HG03520 (cell line): Measurements from ENCODE around the gene CA9.
"Not testable (repeated sequence)": the region's sequence is repeated elsewhere in the genome, so short reads cannot be mapped to it uniquely, and the experiment has no call there.

Source experiments
- ATAC-seq: cut with Tn5 transposase; IDR thresholded peaks from one replicate; pipeline ENCODE4 v1.9.1; 2021; ENCODE audit warnings: mild to moderate bottlenecking, moderate library complexity; ENCODE audit not compliant: unreplicated experiment

CA9 gene

DNA sequence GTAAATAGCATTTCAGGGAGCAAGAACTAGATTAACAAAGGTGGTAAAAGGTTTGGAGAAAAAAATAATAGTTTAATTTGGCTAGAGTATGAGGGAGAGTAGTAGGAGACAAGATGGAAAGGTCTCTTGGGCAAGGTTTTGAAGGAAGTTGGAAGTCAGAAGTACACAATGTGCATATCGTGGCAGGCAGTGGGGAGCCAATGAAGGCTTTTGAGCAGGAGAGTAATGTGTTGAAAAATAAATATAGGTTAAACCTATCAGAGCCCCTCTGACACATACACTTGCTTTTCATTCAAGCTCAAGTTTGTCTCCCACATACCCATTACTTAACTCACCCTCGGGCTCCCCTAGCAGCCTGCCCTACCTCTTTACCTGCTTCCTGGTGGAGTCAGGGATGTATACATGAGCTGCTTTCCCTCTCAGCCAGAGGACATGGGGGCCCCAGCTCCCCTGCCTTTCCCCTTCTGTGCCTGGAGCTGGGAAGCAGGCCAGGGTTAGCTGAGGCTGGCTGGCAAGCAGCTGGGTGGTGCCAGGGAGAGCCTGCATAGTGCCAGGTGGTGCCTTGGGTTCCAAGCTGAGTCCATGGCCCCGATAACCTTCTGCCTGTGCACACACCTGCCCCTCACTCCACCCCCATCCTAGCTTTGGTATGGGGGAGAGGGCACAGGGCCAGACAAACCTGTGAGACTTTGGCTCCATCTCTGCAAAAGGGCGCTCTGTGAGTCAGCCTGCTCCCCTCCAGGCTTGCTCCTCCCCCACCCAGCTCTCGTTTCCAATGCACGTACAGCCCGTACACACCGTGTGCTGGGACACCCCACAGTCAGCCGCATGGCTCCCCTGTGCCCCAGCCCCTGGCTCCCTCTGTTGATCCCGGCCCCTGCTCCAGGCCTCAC lies at the start of gene CA9:
Gene CA9, plus strand, starts transcription at position 797 of the 893 bp plus-strand sequence. Its CDS starts 32 bp downstream, at position 829.
- no peak for ATAC-seq

DNA sequence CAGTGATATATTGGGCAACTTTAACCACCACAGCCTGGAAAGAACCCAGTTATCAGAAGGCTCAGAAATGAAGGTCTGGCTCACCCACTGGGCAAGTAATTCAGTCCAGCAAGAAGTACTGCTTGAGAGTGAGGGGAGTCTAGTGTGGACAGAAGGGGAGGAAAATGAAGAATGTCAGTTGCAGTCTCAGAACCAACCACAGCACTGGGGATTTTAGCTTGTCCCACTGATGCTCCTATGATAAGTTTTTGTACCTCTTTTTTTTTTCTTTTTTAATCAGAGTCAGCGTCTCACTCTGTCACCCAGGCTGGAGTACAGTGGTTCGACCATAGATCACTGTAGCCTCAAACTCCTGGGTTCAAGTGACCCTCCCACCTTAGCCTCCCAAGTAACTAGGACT lies 46.2 kb upstream of the CA9 start:
- ATAC-seq: no peak

DNA sequence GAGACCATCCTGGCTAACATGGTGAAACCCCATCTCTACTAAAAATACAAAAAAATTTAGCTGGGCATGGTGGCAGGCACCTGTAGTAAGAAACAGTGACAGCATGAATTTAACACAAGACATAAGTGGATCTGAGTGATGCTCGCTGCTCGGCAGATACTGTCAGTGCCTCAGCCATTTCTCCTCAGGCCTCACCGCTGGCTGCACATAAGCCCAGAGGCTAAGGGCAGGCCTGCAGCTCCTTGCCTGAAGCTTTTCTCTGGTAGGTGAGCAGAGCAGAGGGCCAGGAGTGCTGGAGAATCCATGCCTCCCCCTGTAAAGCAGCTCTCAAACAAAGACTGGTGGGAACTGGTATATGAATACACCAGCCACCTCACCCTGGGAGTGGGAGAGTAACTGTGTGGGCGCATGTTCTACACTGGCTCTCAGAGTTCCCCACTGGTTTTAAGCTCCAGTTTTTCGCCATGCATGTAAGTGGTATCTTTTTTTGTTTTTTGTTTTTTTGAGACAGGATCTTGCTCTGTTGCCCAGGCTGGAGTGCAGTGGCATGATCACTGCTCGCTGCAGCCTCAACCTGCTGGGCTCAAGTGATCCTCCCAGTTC lies 45.2 kb upstream of the CA9 start:
- no peak for ATAC-seq

DNA sequence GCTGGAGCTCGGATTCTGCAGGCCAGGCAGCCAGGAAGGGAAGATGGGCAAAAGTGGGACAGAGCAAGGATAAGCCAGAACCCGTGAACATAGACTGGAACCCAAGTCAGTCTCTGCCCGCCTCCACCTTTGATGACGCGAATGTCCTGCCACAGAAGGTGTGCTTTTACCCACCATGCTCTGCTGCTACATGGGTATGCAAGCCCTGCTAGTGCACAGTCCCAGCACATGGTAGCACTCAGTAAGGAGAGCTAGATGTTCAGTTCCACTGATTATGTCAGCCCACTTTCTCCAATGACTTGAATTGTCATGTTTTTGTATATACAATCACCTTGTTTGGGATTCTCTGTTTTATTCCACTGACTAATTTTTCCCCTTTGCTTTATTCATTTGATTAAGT lies 44.1 kb upstream of the CA9 start:
- no peak for ATAC-seq

DNA sequence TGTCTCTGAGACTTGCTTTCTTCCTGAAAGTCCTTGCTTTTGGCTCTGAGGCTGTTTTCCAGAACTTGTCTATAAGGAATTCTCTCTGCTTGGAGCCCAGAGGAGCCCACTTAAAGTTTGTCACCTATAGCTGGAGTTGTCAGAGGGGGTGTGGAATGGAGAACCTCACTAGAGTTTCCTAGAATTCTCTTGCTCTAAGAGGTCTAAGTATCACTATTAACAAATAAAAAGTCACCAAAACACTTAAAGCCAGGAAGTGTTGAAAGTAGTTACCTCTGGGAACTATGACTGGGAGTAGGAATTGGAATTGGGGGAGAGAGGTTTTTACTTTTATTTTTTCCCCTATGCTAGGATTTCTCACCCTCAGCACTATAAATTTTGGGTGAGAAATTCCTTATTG lies 38.0 kb upstream of the CA9 start:
- no peak for ATAC-seq

DNA sequence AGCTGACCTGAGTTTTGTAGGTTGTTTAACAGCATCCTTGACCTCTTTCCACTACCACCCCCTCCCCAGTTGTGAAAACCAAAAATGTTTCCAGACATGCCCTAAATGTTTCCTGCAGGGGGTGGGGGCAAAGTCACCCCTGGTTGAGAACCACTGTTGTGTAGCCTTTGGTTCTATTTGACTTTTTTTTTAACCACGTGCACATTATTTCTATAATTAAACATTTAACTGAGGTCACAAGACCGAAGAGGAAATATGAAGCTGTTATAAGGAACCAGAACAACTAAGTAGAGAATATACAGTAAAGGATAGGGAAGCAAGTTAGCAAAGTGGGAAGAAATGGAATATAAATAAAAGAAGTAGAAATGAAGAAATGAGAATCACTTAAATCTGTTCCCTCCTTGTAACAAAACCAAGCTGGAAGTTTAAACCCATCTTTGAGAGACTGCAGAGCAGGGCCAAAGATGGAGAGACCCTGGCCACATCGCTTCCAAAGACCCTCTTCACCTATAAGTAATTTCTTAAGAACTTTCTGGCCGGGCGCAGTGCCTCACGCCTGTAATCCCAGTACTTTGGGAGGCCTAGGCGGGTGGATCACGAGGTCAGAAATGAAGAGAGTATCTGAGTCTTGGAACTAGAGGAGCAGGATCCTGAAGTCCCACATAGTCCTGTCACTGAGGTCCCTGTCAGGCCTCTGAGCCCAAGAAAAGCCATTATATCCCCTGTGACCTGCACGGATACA lies 37.4 kb upstream of the CA9 start:
- ATAC-seq: no peak

DNA sequence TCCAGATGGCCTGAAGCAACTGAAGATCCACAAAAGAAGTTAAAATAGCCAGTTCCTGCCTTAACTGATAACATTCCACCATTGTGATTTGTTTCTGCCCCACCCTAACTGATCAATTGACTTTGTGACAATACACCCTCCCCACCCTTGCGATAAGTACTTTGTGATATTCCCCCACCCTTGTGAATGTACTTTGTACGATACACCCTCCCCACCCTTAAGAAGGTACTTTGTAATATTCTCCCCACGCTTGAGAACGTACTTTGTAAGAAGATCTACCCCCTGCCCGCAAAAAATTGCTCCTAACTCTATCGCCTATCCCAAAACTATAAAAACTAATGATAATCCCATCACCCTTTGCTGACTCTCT lies 36.9 kb upstream of the CA9 start:
- ATAC-seq: not testable (repeated sequence)

DNA sequence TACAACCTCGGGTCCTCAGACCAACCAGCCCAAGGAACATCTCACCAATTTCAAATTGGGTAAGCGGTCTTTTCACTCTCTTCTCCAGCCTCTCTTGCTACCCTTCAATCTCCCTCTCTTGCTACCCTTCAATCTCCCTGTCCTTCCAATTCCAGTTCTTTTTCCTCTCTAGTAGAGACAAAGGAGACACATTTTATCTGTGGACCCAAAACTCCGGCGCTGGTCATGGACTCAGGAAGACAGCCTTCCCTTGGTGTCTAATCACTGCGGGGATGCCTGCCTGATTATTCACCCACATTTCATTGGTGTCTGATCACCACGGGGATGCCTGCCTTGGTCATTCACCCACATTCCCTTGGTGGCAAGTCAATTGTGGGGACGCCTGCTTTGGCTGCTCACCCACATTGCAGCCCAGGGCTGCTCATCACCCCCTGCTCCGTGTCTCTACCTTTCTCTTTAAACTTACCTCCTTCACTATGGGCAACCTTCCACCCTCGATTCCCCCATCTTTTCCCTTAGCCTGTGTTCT lies 36.2 kb upstream of the CA9 start:
- ATAC-seq: not testable (repeated sequence)

DNA sequence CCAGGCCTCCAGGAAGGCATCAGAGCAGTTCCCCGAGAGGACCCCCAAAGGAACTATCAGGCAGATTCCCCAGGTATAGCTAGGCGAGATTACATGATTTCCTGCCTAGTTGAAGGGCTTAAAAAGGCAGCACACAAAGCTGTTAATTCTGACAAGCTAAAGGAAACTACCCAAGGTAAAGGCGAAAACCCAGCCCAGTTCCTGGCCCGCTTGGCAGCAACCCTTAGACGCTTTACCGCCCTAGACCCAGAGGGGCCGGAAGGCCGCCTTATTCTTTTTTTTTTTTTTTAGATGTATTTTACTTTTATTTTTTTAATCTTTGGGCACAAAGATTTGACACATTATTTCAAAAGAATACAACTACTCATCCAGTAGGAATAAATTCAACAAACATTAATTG lies 35.0 kb upstream of the CA9 start:
- not testable (repeated sequence) for ATAC-seq

DNA sequence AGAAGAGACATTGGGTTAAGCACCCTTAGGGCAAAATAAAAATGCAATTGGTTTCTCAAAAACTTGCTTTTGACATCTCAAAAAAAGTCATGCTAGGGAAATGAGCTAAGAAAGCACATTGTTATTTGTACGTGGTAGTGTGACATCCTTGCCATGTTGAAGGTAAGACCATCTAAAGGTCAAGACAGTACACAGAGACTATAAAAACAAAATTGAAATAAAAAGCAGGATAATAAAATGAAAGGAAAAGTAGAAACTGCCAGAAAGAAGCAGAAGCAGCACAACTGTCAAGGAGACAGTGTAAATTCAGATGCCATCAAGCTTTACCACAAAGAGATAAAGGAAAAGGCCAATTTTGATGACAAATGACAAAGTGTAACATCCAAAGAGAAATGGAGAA lies 34.5 kb upstream of the CA9 start:
- not testable (repeated sequence) for ATAC-seq

DNA sequence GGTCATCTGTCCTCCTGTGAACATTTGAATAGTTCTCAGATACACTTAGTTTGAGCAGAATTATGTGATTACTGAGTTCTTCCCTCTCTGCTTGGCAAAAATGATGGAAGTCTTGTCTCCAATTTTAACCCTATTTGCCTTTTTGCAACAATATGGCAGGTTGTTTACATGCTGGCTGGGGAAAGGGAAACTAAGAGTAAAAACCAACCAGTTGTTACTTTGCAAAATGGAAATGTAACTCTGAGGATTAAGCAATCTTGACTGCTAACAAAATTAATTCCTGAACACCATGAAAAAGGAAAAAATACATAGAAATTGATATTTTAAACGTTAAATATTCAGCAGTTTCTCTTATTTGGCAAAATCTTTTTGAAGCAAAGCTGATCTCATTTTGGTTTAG lies 34.1 kb upstream of the CA9 start:
- no peak for ATAC-seq

DNA sequence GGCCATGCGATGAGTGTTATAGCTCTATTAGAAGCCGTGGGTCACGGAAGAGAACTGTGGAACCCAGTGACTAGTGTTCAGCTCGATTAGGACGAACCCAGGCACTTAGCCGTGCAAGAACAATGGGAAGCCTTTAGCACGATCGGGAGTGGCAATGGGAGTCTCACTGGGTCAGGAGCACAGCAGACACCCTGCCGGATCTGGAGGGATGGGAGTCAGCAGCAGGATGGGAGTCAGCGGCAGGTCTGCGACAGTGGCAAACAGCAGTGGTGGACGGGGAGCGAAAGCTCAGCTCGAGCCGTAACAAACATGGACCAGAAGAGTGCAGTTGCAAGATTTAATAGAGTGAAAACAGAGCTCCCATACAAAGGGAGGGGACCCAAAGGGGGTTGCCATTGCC lies 33.3 kb upstream of the CA9 start:
- ATAC-seq: not testable (repeated sequence)

DNA sequence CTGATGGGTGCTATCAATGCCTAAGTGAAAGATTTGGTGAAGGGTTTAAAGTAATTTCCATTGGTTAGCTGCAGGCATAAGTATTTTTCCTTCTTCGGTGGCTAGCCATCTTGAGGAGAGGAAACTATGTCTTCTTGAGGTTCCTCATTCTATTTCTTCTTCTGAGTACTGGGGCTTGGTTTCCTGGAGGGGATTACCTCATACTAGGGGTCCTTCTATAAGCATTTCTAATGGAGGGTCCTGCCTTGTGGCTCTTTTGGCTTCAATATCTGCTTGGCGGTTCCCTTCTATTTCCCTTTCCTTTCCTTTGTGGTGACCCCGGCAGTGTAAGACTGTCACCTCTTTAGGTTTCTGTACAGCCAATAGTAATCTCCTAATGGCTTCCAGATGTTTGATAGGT lies 32.2 kb upstream of the CA9 start:
- not testable (repeated sequence) for ATAC-seq

DNA sequence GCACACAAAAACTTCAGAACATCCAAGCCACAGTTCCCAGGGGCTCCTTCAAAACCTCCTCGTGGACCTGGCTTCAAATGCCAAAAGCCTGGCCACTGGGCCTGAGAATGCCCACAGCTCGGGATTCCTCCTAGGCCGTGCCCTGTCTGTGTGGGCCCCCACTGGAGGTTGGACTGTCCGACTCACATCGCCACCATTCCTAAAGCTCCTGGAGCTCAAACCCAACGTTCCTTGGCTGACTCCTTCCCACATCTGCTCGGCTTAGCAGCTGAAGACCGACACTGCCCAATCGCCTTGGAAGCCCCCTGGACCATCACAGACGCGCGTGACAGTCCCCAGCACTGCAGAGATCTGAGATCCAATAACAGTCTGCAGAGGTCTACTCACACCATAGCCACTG lies 30.7 kb upstream of the CA9 start:
- ATAC-seq: no peak

DNA sequence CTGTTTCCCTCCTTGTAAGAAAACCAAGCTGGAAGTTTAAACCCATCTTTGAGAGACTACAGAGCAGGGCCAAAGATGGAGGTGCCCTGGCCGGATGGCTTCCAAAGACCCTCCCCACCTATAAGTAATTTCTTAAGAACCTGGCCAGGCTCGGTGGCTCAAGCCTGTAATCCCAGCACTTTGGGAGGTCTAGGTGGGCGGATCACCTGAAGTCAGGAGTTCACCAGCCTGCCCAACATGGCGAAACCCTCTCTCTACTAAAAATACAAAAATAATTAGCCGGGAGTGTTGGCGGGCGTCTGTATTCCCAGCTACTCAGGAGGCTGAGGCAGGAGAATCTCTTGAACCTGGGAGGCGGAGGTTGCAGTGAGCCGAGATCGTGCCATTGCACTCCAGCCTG lies 28.0 kb upstream of the CA9 start:
- not testable (repeated sequence) for ATAC-seq

DNA sequence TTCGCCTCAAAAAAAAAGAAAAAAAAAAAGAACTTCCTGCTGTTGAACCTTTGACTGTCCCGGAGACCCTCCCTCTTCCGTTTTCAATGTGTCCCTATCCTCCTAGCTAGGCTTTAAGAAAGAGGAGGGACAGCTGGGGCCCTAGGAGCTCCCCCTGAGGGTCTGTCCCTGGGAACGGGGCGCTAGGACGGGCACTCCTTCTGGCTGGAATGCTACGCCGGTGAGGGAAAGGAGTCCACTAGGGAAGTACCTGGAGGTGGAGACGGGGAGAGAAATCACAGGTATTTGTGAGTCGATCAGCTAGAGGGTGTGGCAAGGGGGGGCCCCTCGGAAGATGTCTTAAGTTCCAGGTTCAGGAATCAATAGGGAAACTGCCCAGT lies 27.6 kb upstream of the CA9 start:
- no peak for ATAC-seq

DNA sequence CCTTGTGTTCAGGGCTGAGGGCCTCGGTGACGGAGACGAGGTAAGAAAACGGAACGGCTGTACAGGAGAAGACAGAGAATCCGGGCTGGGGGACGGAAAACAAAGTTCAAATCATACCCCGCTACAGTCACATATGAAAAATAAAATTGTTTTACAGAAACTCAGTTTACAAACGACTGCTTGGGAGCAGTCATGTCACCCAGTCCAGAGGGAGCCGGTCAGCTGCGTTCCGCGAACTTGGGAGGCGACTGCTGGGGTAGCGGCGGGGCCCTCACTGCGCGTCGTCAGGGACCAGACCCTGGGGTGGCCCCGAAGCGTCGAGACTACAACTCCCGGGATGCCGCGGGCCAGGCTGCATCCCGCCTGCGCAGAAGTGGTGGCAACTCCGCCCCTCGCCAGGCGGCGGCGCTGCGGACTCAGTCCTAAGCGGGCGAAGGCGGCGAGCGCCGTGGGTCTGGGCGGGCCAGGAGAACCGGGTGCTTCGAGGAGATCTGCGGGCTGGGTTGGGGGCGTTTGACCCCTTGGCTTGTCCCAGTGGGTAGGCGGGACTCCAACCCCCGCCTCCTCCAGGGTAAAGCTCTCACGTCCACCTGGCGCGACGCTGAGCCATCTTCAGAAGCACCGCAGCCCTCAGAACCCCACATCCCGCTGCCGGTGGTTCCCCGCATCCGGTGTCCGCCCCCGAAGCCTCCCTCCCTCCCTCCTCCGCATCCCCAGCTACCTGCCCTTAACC lies 27.0 kb upstream of the CA9 start:
- ATAC-seq: peak; percentile 91

DNA sequence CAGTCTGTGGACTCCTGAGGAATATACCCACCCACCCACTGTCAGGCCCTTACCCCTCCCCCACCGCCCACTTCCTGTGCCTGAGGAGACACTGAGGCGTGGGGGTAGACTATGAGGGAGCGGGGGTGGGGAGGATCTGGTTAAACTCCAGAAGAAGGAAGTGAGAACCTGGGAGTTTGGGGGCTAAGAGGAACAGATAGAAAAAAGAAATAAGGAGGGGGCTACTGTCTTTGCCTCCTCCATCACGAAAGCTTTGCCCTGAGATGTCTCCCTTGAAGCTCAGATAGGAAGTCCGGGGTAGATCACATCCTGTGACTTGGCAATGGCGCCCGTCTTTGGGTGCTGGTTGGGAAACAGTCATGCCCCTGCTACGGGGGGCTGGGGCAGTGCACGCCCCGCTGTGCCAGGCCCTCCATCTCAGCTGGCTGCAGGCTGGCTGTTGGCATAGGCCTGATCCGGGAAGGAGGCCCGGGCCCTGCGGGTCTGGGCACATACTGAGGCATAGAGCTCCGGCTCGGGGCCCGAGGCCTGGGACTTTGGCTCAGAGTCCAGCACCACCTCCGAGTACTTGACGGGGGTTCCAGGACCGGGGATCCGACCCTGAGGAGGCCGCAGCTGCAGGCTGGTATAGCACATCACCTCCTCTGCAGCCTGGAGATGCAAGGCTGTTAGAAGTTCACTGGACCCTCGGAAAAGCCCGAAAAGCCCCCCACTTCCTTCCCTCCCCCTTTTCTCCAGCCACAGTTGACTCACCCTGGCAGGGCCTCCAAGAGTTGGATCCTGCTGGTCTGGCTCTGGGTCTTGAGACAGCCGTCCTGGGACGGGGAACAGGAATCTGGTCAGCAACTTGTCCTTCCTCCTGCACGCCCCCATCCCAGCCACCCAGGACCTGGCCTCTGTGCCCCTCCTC lies 24.0 kb upstream of the CA9 start:
- no peak for ATAC-seq

DNA sequence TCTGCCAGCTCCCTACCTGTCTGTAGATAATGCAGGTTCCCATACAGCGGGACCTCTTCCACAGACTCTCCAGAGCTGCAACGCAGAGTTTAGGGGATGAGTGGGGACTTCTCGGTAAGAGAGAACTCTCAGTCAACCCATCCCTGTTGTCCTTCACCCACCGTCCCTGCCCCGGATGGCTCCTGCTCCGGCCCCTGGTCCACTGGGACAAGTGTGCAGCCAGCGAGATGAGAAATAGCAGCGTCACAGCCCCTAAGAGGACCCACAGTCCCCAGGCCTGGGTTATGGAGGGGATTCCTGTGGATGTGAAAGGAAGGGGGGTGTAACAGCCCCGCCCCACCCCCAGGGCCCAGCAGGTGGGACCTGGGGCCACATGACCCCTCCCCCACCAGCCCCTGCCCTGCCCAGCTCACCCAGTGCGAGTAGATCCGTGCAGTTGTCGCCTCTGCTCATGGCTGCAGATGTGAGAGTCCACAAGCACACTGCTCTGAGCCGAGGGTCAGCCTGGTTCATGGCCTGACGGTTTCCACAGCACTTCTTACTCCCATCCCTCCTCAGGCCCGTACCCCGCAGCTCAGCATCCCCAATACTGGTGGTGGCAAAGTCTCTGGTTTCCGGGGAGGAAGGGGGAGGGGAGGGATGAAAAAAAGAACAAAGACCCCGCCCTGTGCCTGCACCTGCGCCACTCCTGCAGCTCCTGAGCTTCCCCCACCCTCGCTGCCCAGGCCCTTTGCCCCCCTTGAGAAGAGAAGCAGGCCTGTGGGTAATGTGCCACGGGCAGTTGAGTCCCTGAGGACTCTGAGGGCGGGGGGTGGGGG lies 23.2 kb upstream of the CA9 start, which contains the start of gene SIT1:
Gene SIT1, minus strand, starts transcription at position 591 of the 818 bp plus-strand sequence. Its CDS starts 78 bp downstream, at position 513.
- ATAC-seq: no peak
